ENCODE measurements around the gene GON7.

Gene GON7

GRCh38 chr14:93206793-93207467, at the start of gene GON7, which contains the start of gene UBR7:
Gene GON7, minus strand, starts transcription at chr14:93207065. Its CDS starts 28 bp downstream, at chr14:93207037.
Gene UBR7, plus strand, starts transcription at chr14:93207256. Its CDS starts 36 bp downstream, at chr14:93207292.
- H3K27ac ChIP-seq, result peak within 1 kb of the TSS; percentile 90
- TF ChIP-seq, protein P1, sequence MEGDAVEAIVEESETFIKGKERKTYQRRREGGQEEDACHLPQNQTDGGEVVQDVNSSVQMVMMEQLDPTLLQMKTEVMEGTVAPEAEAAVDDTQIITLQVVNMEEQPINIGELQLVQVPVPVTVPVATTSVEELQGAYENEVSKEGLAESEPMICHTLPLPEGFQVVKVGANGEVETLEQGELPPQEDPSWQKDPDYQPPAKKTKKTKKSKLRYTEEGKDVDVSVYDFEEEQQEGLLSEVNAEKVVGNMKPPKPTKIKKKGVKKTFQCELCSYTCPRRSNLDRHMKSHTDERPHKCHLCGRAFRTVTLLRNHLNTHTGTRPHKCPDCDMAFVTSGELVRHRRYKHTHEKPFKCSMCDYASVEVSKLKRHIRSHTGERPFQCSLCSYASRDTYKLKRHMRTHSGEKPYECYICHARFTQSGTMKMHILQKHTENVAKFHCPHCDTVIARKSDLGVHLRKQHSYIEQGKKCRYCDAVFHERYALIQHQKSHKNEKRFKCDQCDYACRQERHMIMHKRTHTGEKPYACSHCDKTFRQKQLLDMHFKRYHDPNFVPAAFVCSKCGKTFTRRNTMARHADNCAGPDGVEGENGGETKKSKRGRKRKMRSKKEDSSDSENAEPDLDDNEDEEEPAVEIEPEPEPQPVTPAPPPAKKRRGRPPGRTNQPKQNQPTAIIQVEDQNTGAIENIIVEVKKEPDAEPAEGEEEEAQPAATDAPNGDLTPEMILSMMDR (conservative IDR thresholded peaks at IDR 0.05; ENCODE audit: low read depth), result no peak; the same call in 1 of the 2 replicates
- CTCF ChIA-PET, result interaction anchor here (0.6 to 0.7 kb wide), 2 partner anchors 116 to 339 kb away, joined by 3 read pairs; no protein-coding TSS in a partner anchor
- DNase-seq (ENCODE audit: low spot score), result peak; percentile 96
- POLR2A ChIA-PET (ENCODE audit: low non-redundant PET), result interaction anchor here (1.0 to 1.5 kb wide), 2 partner anchors 22 to 24 kb away, joined by 4 to 6 read pairs; partner anchors contain the start of genes LYSET and MOAP1

DNA sequence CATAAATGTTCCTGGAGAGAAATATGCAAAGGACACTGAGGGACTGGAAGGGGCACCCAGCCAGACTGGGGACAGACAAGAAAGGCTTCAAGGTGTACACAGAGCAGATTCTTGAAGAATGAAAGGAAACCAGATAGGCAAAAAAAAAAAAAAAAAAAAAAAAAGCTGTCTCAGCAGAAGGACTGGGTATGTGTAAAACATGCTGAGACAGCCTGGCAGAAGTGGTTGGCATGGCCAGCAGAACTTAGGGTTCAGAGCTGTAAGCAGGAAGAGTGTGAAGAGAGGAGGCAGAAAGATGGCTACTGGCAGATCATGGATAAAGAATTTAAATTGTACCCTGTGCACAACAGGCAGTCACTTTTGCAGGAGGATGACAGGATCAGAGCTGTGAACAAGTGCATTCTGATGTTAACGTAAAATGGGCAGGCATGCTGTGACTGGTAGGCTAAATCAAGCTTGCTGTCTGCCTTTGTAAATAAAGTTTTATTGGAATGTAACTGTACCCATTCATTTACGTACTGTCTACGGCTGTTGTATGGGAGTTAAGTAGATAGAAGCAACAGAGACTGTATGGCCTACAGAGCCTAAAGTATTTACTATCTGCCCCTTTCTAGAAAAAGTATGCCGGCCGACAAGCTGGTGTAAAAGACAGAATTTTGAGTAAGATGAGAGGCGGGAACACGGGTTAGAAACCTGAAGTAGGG, 42.4 kb upstream of the GON7 start:
- TF ChIP-seq, protein P1 (conservative IDR thresholded peaks at IDR 0.05; ENCODE audit: low read depth), result no peak
- H3K27ac ChIP-seq, result no peak overlapping the region
- ChIA-PET POLR2A (ENCODE audit: low non-redundant PET) (interaction anchor here (0.6 kb wide), 1 partner anchor 744 kb away, joined by 7 read pairs; no protein-coding TSS in a partner anchor), CTCF (interaction anchor here (0.6 kb wide), 1 partner anchor 38 kb away, joined by 3 read pairs; no protein-coding TSS in a partner anchor)
- DNase-seq (ENCODE audit: low spot score), result no peak

DNA sequence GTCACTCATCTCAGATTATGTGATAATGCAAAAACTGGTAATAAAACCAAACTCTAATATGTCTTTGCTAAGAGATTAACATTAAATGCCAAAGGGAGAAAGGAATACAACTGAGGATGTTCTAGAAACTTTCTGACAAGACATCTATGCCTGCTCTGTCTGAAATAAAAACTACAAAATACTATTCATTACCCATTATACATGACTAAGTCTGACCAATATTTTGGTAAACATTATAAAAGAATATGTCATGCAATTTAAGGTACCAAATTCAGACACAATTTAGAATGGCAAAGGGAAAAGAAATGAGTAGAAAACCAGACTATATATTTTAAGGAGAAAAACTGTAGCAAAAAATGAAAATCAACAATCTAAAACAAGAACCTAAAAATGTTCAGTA, 39.7 kb upstream of the GON7 start:
- CTCF ChIA-PET, result interaction anchor here (0.6 to 0.7 kb wide), 3 partner anchors 27 to 428 kb away, joined by 3 to 4 read pairs (median 3); no protein-coding TSS in a partner anchor
- DNase-seq (ENCODE audit: low spot score), result no peak

GRCh38 chr14:93245764-93246420, 39.0 kb upstream of the GON7 start:
- ChIA-PET POLR2A (ENCODE audit: low non-redundant PET) (interaction anchor here (0.7 kb wide), 1 partner anchor 117 kb away, joined by 6 read pairs; no protein-coding TSS in a partner anchor), CTCF (interaction anchor here (0.7 kb wide), 2 partner anchors 69 to 428 kb away, joined by 3 to 4 read pairs; no protein-coding TSS in a partner anchor)
- no peak for DNase-seq (ENCODE audit: low spot score)
- no peak overlapping the region for H3K27ac ChIP-seq
- TF ChIP-seq, protein P1 (conservative IDR thresholded peaks at IDR 0.05; ENCODE audit: low read depth), result no peak

More for the DNA sequence above, 39.7 kb upstream of the GON7 start:
- no peak overlapping the region for H3K27ac ChIP-seq
- POLR2A ChIA-PET (ENCODE audit: low non-redundant PET), result no interaction called here
- TF ChIP-seq, protein P1 (conservative IDR thresholded peaks at IDR 0.05; ENCODE audit: low read depth), result no peak

DNA sequence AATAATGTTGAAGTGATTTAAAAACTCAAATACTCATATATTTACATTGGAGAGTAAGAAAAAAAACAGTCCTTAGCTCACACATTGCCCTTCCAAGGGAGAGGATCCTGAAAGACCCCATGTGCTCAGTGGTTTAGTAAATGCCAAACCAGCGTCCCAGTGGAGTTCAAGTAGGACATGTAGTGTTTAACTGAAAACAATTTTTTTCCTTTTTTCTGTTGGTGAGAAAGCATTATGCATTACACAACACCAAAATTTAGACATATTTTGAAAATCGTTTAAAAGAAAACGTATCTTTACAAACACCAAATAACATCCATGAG, 33.8 kb upstream of the GON7 start:
- DNase-seq (ENCODE audit: low spot score), result no peak
- ChIA-PET CTCF (interaction anchor here (0.7 kb wide), 1 partner anchor 11 kb away, joined by 3 read pairs; no protein-coding TSS in a partner anchor), POLR2A (ENCODE audit: low non-redundant PET) (no interaction called here)
- TF ChIP-seq, protein P1 (conservative IDR thresholded peaks at IDR 0.05; ENCODE audit: low read depth), result no peak
- no peak overlapping the region for H3K27ac ChIP-seq
